MG63 (cell line): ENCODE results near the gene C5orf15. TPM values are rescaled to one million over a fixed set of nuclear protein-coding genes. Genes with fewer than 3 reads are reported as not detected.
"Not testable (repeated sequence)": the region's sequence is repeated elsewhere in the genome, so short reads cannot be mapped to it uniquely, and the experiment has no call there.

Experiments
- DNase-seq: peaks from one replicate; pipeline ENCODE4 v3.0.0-alpha.2; 2020
- H3K27me3 ChIP-seq: fragments of 250-450 bp; sonication (Bioruptor Pico); 2 replicates; pipeline ENCODE4 v1.5.1; 2020; ENCODE audit warnings: mild to moderate bottlenecking, moderate library complexity
- H3K36me3 ChIP-seq: fragments of 250-450 bp; sonication (Bioruptor Pico); 2 replicates; pipeline ENCODE4 v1.5.1; 2020; ENCODE audit warnings: mild to moderate bottlenecking, moderate library complexity
- H3K4me3 ChIP-seq: fragments of 250-450 bp; sonication (Bioruptor Pico); 2 replicates; pipeline ENCODE4 v1.5.1; 2020; ENCODE audit warnings: mild to moderate bottlenecking, moderate library complexity
- H3K9me3 ChIP-seq: fragments of 250-450 bp; sonication (Bioruptor Pico); 2 replicates; pipeline ENCODE4 v1.5.1; 2020; ENCODE audit warnings: mild to moderate bottlenecking, moderate library complexity
- total RNA-seq: library from RNA; depleted of rRNA; stranded (reverse); fragments of >200 nt; shearing (Covaris generic); gene quantifications from 2 replicates; pipeline ENCODE4 v1.2.3, GENCODE V29; 2014; ENCODE audit warnings: low replicate concordance

The C5orf15 gene
- total RNA-seq, 1 experiment from 2014 or later = 96.2 TPM

GRCh38 chr5:133977161-133977787 is 8.8 kb upstream of the C5orf15 start:
- DNase-seq = no peak

GRCh38 chr5:133975546-133975945 is 7.1 kb upstream of the C5orf15 start:
- not testable (repeated sequence) for DNase-seq, H3K27me3 ChIP-seq, H3K9me3 ChIP-seq, H3K4me3 ChIP-seq
- peaks cover 91% of the 10 kb centered on the region for H3K36me3 ChIP-seq

More at GRCh38 chr5:133977161-133977787, 8.8 kb upstream of the C5orf15 start:
- H3K4me3 ChIP-seq = no peak overlapping the region
- peaks cover 95% of the 10 kb centered on the region for H3K36me3 ChIP-seq
- H3K9me3 ChIP-seq = no peaks in the 10 kb centered on the region
- H3K27me3 ChIP-seq = no peaks in the 10 kb centered on the region

- no peak overlapping the region for H3K4me3 ChIP-seq
- H3K27me3 ChIP-seq = no peaks in the 10 kb centered on the region
- no peaks in the 10 kb centered on the region for H3K9me3 ChIP-seq
- peaks cover 87% of the 10 kb centered on the region for H3K36me3 ChIP-seq
- no peak for DNase-seq
These were observed 5.7 kb upstream of the C5orf15 start for GRCh38 chr5:133974142-133974541.

- DNase-seq = no peak
- H3K27me3 ChIP-seq = no peaks in the 10 kb centered on the region
These were observed 2.0 kb upstream of the C5orf15 start for GRCh38 chr5:133970325-133970909.

GRCh38 chr5:133969654-133970324 is 1.4 kb upstream of the C5orf15 start:
- H3K9me3 ChIP-seq = peaks cover 2% of the 10 kb centered on the region; the same call in 1 of the 2 replicates
- no peak for DNase-seq
- peaks cover 61% of the 10 kb centered on the region for H3K36me3 ChIP-seq
- H3K4me3 ChIP-seq = peak overlapping the region; percentile 97
- no peaks in the 10 kb centered on the region for H3K27me3 ChIP-seq

More at GRCh38 chr5:133970325-133970909, 2.0 kb upstream of the C5orf15 start:
- no peak overlapping the region for H3K4me3 ChIP-seq
- peaks cover 61% of the 10 kb centered on the region for H3K36me3 ChIP-seq
- no peaks in the 10 kb centered on the region for H3K9me3 ChIP-seq

GRCh38 chr5:133967698-133968203 is 674 bp downstream of the C5orf15 start:
- Histone ChIP-seq H3K9me3 (peaks cover 14% of the 10 kb centered on the region), H3K27me3 (no peaks in the 10 kb centered on the region), H3K4me3 (peak overlapping the region; percentile 97), H3K36me3 (peaks cover 55% of the 10 kb centered on the region)
- peak; percentile 50 for DNase-seq

- Histone ChIP-seq H3K4me3 (peak overlapping the region; percentile 97), H3K9me3 (peaks cover 14% of the 10 kb centered on the region), H3K36me3 (peaks cover 49% of the 10 kb centered on the region), H3K27me3 (no peaks in the 10 kb centered on the region)
- DNase-seq = no peak
These were observed 1.3 kb downstream of the C5orf15 start for GRCh38 chr5:133967124-133967523.

- Histone ChIP-seq H3K27me3 (no peaks in the 10 kb centered on the region), H3K4me3 (no peak overlapping the region), H3K36me3 (peaks cover 42% of the 10 kb centered on the region), H3K9me3 (peaks cover 14% of the 10 kb centered on the region)
- DNase-seq = no peak
These were observed 2.3 kb downstream of the C5orf15 start for GRCh38 chr5:133966090-133966489.

- Histone ChIP-seq H3K36me3 (peaks cover 43% of the 10 kb centered on the region), H3K4me3 (no peak overlapping the region), H3K9me3 (peaks cover 14% of the 10 kb centered on the region), H3K27me3 (no peaks in the 10 kb centered on the region)
- no peak for DNase-seq
These were observed 4.8 kb downstream of the C5orf15 start for GRCh38 chr5:133963493-133964128.

- no peaks in the 10 kb centered on the region for H3K27me3 ChIP-seq
- H3K9me3 ChIP-seq = peaks cover 14% of the 10 kb centered on the region
- peaks cover 48% of the 10 kb centered on the region for H3K36me3 ChIP-seq
- no peak for DNase-seq
- no peak overlapping the region for H3K4me3 ChIP-seq
These were observed 5.5 kb downstream of the C5orf15 start for GRCh38 chr5:133962801-133963476.

GRCh38 chr5:133962131-133962530 is 6.3 kb downstream of the C5orf15 start:
- Histone ChIP-seq H3K27me3 (no peaks in the 10 kb centered on the region), H3K36me3 (peaks cover 53% of the 10 kb centered on the region), H3K9me3 (peaks cover 14% of the 10 kb centered on the region), H3K4me3 (no peak overlapping the region)
- DNase-seq = no peak

GRCh38 chr5:133959643-133960042 is 8.8 kb downstream of the C5orf15 start:
- no peak overlapping the region for H3K4me3 ChIP-seq
- H3K9me3 ChIP-seq = peaks cover 11% of the 10 kb centered on the region
- peaks cover 58% of the 10 kb centered on the region for H3K36me3 ChIP-seq
- DNase-seq = no peak
- H3K27me3 ChIP-seq = no peaks in the 10 kb centered on the region

- H3K27me3 ChIP-seq = no peaks in the 10 kb centered on the region
- H3K4me3 ChIP-seq = no peak overlapping the region
- no peaks in the 10 kb centered on the region for H3K9me3 ChIP-seq
- no peak for DNase-seq
- peaks cover 51% of the 10 kb centered on the region for H3K36me3 ChIP-seq
These were observed 10.8 kb downstream of the C5orf15 start for GRCh38 chr5:133957591-133957990.

- Histone ChIP-seq H3K27me3 (no peaks in the 10 kb centered on the region), H3K36me3 (peaks cover 51% of the 10 kb centered on the region)
- no peak for DNase-seq
These were observed 11.3 kb downstream of the C5orf15 start for GRCh38 chr5:133957080-133957479.

GRCh38 chr5:133956196-133956595 is 12.2 kb downstream of the C5orf15 start:
- not testable (repeated sequence) for H3K9me3 ChIP-seq, DNase-seq, H3K27me3 ChIP-seq, H3K4me3 ChIP-seq
- peaks cover 51% of the 10 kb centered on the region for H3K36me3 ChIP-seq

More at GRCh38 chr5:133957080-133957479, 11.3 kb downstream of the C5orf15 start:
- no peak overlapping the region for H3K4me3 ChIP-seq
- H3K9me3 ChIP-seq = no peaks in the 10 kb centered on the region

- no peaks in the 10 kb centered on the region for H3K27me3 ChIP-seq
- no peak overlapping the region for H3K4me3 ChIP-seq
- peaks cover 40% of the 10 kb centered on the region for H3K36me3 ChIP-seq
- DNase-seq = no peak
- no peaks in the 10 kb centered on the region for H3K9me3 ChIP-seq
These were observed 14.8 kb downstream of the C5orf15 start for GRCh38 chr5:133953568-133954145.
